Amniotic epithelial cell (primary cell): ENCODE data around the gene ESF1.

Experiments
- DNase-seq: peaks from one replicate; pipeline ENCODE4 v3.0.0-alpha.2; 2010; ENCODE audit warnings: low read depth

Gene ESF1

GRCh38 chr20:13678944-13679343 is 105.8 kb downstream of the ESF1 start:
- no peak for DNase-seq

GRCh38 chr20:13677241-13677640 is 107.5 kb downstream of the ESF1 start:
- no peak for DNase-seq

- DNase-seq = no peak
These were observed 108.0 kb downstream of the ESF1 start for GRCh38 chr20:13676682-13677081.

- no peak for DNase-seq
These were observed 112.0 kb downstream of the ESF1 start for GRCh38 chr20:13672690-13673089.

GRCh38 chr20:13671916-13672378 is 112.8 kb downstream of the ESF1 start:
- peak; percentile 12 for DNase-seq

GRCh38 chr20:13671512-13671911 is 113.2 kb downstream of the ESF1 start:
- no peak for DNase-seq

- no peak for DNase-seq
These were observed 114.6 kb downstream of the ESF1 start for GRCh38 chr20:13670160-13670559.

GRCh38 chr20:13665709-13666395 is 118.9 kb downstream of the ESF1 start:
- DNase-seq = no peak
